AG04449 (cell line): ENCODE results near the gene RRBP1.

Experiments
- CTCF ChIA-PET: fragments of 350-600 bp; formaldehyde crosslinking; extraction: SDS; loops from one replicate; lab custom pipeline; 2021; ENCODE audit warnings: antibody characterized with exemption; lab: Yijun Ruan, JAX
- POLR2A ChIA-PET: fragments of 400-600, 350-600 bp; formaldehyde crosslinking; extraction: SDS; loops from one replicate; lab custom pipeline; 2020; ENCODE audit warnings: antibody characterized with exemption, inconsistent platforms; lab: Yijun Ruan, JAX
- DNase-seq: peaks from one replicate; pipeline ENCODE4 v3.0.0-alpha.2; 2010; ENCODE audit warnings: low read depth, low spot score
- H3K4me3 ChIP-seq: 2 replicates; pipeline ENCODE4 v1.5.1; 2011; ENCODE audit warnings: low read depth, mild to moderate bottlenecking, control low read depth, low read length
- TF ChIP-seq, protein P1 (sequence below): IDR thresholded peaks from one replicate; pipeline ENCODE4 v1.5.1; 2011; ENCODE audit warnings: mild to moderate bottlenecking, moderate library complexity, low read length, control low read depth, inconsistent platforms; ENCODE audit not compliant: insufficient read depth; ENCODE audit errors: missing control alignments

Gene RRBP1

DNA sequence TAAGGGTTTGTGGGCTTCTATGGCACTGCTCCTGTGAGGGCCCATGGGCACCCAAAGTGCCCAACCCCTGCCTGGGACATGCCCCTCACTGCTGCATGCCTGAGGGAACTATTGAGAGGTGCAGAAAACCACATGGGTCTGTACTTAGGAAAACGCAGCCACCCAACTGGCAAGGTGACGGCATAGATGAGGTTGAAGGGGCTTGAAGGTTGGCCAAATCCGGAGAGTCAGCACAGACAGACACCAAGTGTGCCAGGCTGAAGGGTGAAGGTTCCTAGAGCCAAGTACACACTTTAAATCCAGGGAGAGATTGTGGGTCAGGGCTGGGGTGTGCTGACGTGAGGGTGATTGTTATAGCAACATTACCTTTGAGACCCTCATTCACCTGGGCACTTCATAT lies 23.9 kb upstream of the RRBP1 start:
- TF ChIP-seq, protein P1, sequence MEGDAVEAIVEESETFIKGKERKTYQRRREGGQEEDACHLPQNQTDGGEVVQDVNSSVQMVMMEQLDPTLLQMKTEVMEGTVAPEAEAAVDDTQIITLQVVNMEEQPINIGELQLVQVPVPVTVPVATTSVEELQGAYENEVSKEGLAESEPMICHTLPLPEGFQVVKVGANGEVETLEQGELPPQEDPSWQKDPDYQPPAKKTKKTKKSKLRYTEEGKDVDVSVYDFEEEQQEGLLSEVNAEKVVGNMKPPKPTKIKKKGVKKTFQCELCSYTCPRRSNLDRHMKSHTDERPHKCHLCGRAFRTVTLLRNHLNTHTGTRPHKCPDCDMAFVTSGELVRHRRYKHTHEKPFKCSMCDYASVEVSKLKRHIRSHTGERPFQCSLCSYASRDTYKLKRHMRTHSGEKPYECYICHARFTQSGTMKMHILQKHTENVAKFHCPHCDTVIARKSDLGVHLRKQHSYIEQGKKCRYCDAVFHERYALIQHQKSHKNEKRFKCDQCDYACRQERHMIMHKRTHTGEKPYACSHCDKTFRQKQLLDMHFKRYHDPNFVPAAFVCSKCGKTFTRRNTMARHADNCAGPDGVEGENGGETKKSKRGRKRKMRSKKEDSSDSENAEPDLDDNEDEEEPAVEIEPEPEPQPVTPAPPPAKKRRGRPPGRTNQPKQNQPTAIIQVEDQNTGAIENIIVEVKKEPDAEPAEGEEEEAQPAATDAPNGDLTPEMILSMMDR: no peak
- H3K4me3 ChIP-seq: no peak overlapping the region
- POLR2A ChIA-PET: interaction anchor here (0.7 kb wide), 1 partner anchor 23 kb away, joined by 4 read pairs; no protein-coding TSS in a partner anchor
- CTCF ChIA-PET: interaction anchor here (3.5 kb wide), 1 partner anchor 23 kb away, joined by 10 read pairs; the partner anchor contains the start of gene RRBP1
- DNase-seq: no peak

DNA sequence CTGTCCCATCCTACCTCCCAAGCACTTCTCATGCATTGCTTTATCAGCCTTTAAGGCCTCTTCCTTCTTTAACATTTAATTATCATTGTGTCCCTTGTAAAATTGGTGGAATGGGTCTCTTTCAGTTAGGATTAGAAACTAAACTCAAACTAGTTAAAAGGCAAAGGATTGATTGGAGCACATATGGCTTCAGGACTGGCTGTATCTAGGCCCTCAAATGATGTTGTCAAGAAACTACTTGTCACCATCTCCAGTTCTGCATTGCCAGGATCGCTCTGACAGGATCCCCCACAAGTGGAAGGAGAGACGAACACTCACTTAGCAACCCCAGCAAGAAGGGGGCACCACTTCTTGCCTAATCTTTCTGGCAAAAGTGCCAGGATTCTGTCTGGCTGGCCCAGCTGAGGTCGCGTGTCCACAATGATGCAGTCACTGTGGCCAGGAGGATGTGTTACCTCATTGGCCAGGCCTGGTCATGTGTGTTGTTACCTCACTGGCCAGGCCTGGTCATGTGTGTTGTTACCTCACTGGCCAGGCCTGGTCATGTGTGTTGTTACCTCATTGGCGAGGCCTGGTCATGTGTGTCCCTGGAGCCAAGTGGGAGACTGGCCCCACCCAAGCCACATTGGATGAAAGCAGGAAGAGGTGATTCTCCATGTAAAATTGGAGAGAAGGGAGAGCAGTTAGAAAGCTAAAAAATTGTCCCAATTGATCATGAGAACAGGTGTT lies 22.7 kb upstream of the RRBP1 start:
- TF ChIP-seq, protein P1: no peak

DNA sequence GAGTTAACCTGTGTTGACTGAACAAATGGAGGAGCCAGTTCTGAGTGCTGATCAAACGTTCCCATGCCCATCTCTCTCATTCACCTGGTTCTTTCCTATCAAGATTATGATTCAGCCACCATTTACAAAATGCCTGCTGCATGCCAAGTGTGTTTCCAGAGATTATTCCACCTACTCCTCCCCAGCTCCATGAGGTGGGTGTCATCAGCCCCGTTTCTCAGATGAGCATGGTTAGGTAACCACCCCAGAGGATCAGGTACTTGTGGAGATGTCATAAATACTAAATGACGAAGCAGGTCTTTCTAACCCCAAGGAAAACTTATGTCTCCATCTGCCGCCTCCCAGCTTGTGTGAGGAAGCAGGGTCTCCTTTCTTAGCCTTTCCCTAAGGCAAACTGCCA lies 19.8 kb upstream of the RRBP1 start:
- no peak for DNase-seq
- ChIA-PET CTCF (interaction anchor here (1.5 kb wide), 1 partner anchor 19 kb away, joined by 5 read pairs; the partner anchor contains the start of gene RRBP1), POLR2A (no interaction called here)
- no peak overlapping the region for H3K4me3 ChIP-seq
- TF ChIP-seq, protein P1: no peak

More for the DNA sequence above, 22.7 kb upstream of the RRBP1 start:
- ChIA-PET POLR2A (no interaction called here), CTCF (interaction anchor here (0.6 to 3.5 kb wide), 2 partner anchors 22 to 288 kb away, joined by 3 to 10 read pairs; partner anchors contain the start of gene RRBP1)
- H3K4me3 ChIP-seq: no peak overlapping the region
- no peak for DNase-seq

DNA sequence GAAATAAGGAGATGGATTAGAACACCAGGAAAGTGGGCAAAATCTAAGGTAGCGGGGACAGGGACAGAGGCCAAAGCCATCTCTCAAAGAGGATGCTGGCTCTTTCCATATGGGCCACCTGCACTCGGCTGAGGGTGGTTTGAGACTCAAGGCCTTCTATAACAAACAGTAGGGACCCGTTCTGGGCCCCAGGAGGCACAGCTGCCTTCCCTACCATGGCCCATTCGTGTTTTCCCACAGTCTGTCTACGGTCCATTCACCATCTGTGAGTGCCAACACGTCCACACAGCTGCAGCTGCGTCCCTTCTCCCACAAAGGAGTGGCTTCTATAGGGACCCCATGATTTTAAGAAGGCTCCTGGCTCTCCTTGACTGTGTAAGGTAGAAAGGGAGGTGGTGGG lies 18.6 kb upstream of the RRBP1 start:
- POLR2A ChIA-PET: no interaction called here
- H3K4me3 ChIP-seq: no peak overlapping the region
- CTCF ChIA-PET: interaction anchor here (0.9 to 2.4 kb wide), 3 partner anchors 15 to 22 kb away, joined by 3 to 10 read pairs (median 5); partner anchors contain the start of gene RRBP1
- TF ChIP-seq, protein P1: no peak
- DNase-seq: no peak

DNA sequence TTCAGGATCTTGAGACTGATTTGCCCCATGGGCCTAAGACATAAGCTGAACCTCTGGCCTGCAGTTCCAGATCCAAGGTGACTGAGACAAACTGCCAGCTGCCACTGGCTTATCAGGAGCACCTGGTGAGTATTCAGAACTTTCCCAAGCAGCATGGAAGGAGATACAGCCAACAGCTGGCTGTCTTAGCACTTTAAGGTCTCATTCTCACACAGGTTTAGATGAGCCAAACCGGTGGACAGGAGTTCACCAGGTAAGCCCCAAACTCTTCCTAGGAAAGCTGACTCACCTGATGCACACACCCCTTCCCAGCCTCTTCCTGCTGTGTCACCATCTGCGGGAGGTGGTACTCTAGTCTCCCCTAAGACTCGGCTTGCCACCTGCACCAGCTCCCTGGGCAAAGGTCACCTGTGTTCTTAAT lies 17.9 kb upstream of the RRBP1 start, which contains the start of gene BANF2:
TSS of gene BANF2 (plus strand) at position 36 of the 421 bp plus-strand sequence. CDS start 25,060 bp downstream, outside the sequence.
- TF ChIP-seq, protein P1: no peak
- ChIA-PET CTCF (interaction anchor here (0.9 to 2.4 kb wide), 3 partner anchors 14 to 22 kb away, joined by 3 to 10 read pairs (median 5); partner anchors contain the start of gene RRBP1), POLR2A (interaction anchor here (1.7 kb wide), 1 partner anchor 17 kb away, joined by 6 read pairs; the partner anchor contains the start of gene RRBP1)
- no peak within 1 kb of the TSS for H3K4me3 ChIP-seq
- no peak for DNase-seq

DNA sequence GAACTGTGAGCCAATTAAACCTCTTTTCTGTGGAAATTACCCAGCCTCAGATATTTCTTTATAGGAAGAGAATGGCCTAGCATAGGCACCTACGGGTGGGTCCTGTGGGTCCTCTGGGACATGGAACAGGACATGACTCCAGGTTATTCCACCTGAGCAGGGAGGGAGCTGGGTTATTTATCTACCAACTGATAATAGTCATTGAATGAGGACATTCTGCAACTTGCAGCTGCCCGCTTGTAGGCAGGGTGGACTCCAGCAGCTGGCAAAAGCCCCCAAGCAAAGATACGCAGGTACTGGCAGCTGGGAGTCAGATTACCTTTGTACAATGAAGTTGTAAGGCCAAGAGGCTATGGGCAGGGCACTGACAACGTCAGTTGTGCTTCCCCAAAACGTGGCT lies 16.3 kb upstream of the RRBP1 start:
- ChIA-PET CTCF (interaction anchor here (1.5 to 3.6 kb wide), 2 partner anchors 12 to 16 kb away, joined by 3 to 11 read pairs; partner anchors contain the start of gene RRBP1), POLR2A (interaction anchor here (1.7 kb wide), 1 partner anchor 16 kb away, joined by 6 read pairs; the partner anchor contains the start of gene RRBP1)
- H3K4me3 ChIP-seq: no peak overlapping the region
- DNase-seq: no peak
- TF ChIP-seq, protein P1: no peak
